ENCODE results near the gene ENO4. TPM values are rescaled to one million over a fixed set of nuclear protein-coding genes. Genes with fewer than 3 reads are reported as not detected.
A peak's percentile ranks its signal among the peaks of the same experiment; 100 is the strongest.

Gene ENO4
- total and polyA plus RNA-seq, 4 donors = 0.41 to 0.51 TPM; not detected in 2

DNA sequence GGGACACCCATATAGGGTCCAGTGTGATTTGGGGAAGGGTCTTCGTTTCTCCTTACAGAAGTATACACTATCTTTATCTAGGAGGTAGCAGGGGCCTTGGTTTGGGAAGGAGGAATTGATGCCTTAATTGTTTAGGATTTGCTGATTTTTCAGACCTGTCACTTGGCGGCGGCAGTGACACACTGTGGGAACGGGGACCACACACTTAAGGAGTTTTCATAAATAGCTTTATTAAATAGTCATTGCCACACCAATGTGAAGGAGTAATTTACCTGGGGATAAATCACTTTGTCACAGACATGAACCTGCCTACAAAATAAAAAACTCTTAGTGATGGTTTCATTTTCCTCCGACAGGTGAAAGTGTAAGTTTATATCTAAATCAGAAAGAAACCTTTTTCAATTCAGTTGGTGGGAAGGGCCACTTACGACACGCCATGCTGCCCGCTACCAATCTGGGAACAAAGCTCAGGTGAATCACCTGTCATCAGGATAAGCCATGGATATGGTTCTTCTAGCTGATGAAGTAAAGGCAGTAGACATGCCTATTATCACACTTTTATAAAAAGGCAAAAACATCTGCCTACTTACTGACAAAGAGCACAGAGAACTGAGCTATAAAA is 12.3 kb upstream of the ENO4 start:
- Histone ChIP-seq H3K4me3 (ENCODE audit: low read length in 2 of 2) (no peak overlapping the region), H3K9me3 (ENCODE audit: control insufficient read depth, low read length) (no peaks in the 10 kb centered on the region), H3K27ac (ENCODE audit: low read depth in 1 of 2, low read length in 2 of 2) (no peak overlapping the region), H3K36me3 (ENCODE audit: control insufficient read depth in 1 of 2, insufficient read depth in 2 of 2, low read length in 1 of 2) (no peaks in the 10 kb centered on the region), H3K4me1 (ENCODE audit: control insufficient read depth in 1 of 2, insufficient read depth in 2 of 2, low read length in 2 of 2) (no peaks in the 10 kb centered on the region), H3K27me3 (ENCODE audit: control insufficient read depth in 1 of 2, insufficient read depth in 2 of 2, low read length in 1 of 2) (no peaks in the 10 kb centered on the region)
- ATAC-seq (ENCODE audit: low FRiP score) = no peak
- WGBS, 2 donors = 72 to 75% methylated on average over 8 of the region's 8 CpGs
- no peak for DNase-seq
- intact Hi-C loops (cut with DNase I) = no loop called here

- 67 to 77% methylated on average over 5 of the region's 5 CpGs for WGBS, 2 donors
Observed at GRCh38 chr10:116838143-116838725, 11.1 kb upstream of the ENO4 start.

GRCh38 chr10:116840389-116841075 is 8.8 kb upstream of the ENO4 start:
- no peak for ATAC-seq (ENCODE audit: low FRiP score)
- H3K4me1 ChIP-seq (ENCODE audit: control insufficient read depth in 1 of 2, insufficient read depth in 2 of 2, low read length in 2 of 2) = no peaks in the 10 kb centered on the region
- 86 to 92% methylated on average over 6 of the region's 6 CpGs for WGBS, 2 donors
- H3K4me3 ChIP-seq (ENCODE audit: low read length in 2 of 2) = no peak overlapping the region
- intact Hi-C loops (cut with DNase I) = no loop called here
- H3K36me3 ChIP-seq (ENCODE audit: control insufficient read depth in 1 of 2, insufficient read depth in 2 of 2, low read length in 1 of 2) = no peaks in the 10 kb centered on the region
- H3K27ac ChIP-seq (ENCODE audit: low read depth in 1 of 2, low read length in 2 of 2) = no peak overlapping the region
- no peak for DNase-seq
- no peaks in the 10 kb centered on the region for H3K27me3 ChIP-seq (ENCODE audit: control insufficient read depth in 1 of 2, insufficient read depth in 2 of 2, low read length in 1 of 2)
- H3K9me3 ChIP-seq (ENCODE audit: control insufficient read depth, low read length) = no peaks in the 10 kb centered on the region

More at GRCh38 chr10:116838143-116838725, 11.1 kb upstream of the ENO4 start:
- intact Hi-C loops (cut with DNase I) = no loop called here
- no peaks in the 10 kb centered on the region for H3K9me3 ChIP-seq (ENCODE audit: control insufficient read depth, low read length)
- H3K27ac ChIP-seq (ENCODE audit: low read depth in 1 of 2, low read length in 2 of 2) = no peak overlapping the region
- no peak for DNase-seq
- no peaks in the 10 kb centered on the region for H3K27me3 ChIP-seq (ENCODE audit: control insufficient read depth in 1 of 2, insufficient read depth in 2 of 2, low read length in 1 of 2)
- ATAC-seq (ENCODE audit: low FRiP score) = no peak
- H3K4me3 ChIP-seq (ENCODE audit: low read length in 2 of 2) = no peak overlapping the region
- no peaks in the 10 kb centered on the region for H3K36me3 ChIP-seq (ENCODE audit: control insufficient read depth in 1 of 2, insufficient read depth in 2 of 2, low read length in 1 of 2)
- no peaks in the 10 kb centered on the region for H3K4me1 ChIP-seq (ENCODE audit: control insufficient read depth in 1 of 2, insufficient read depth in 2 of 2, low read length in 2 of 2)

DNA sequence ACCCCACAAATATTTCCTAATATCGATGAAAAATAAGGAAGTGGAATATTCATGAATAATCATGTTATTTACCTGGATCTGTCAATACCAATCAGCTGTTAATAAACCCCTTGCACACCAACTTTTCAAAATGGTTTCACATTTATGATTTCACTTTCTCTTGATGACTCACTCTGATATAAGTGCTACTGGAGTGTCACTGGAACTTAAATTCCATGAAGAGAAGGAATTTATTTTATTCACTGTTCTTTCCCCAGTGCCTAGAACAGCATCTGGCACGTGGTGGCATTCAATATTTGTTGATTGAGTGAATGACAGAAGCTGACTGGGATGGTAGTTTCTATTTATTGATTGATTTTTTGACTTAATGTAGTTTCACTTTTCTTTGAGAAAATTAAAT is 3.5 kb upstream of the ENO4 start:
- no peaks in the 10 kb centered on the region for H3K27me3 ChIP-seq (ENCODE audit: control insufficient read depth in 1 of 2, insufficient read depth in 2 of 2, low read length in 1 of 2)
- 66 to 68% methylated on average over 2 of the region's 2 CpGs for WGBS, 2 donors
- no peak overlapping the region for H3K27ac ChIP-seq (ENCODE audit: low read depth in 1 of 2, low read length in 2 of 2)
- no peaks in the 10 kb centered on the region for H3K4me1 ChIP-seq (ENCODE audit: control insufficient read depth in 1 of 2, insufficient read depth in 2 of 2, low read length in 2 of 2)
- H3K36me3 ChIP-seq (ENCODE audit: control insufficient read depth in 1 of 2, insufficient read depth in 2 of 2, low read length in 1 of 2) = no peaks in the 10 kb centered on the region
- no peaks in the 10 kb centered on the region for H3K9me3 ChIP-seq (ENCODE audit: control insufficient read depth, low read length)
- intact Hi-C loops (cut with DNase I) = no loop called here
- DNase-seq (no peak), ATAC-seq (ENCODE audit: low FRiP score) (no peak)
- H3K4me3 ChIP-seq (ENCODE audit: low read length in 2 of 2) = no peak overlapping the region

DNA sequence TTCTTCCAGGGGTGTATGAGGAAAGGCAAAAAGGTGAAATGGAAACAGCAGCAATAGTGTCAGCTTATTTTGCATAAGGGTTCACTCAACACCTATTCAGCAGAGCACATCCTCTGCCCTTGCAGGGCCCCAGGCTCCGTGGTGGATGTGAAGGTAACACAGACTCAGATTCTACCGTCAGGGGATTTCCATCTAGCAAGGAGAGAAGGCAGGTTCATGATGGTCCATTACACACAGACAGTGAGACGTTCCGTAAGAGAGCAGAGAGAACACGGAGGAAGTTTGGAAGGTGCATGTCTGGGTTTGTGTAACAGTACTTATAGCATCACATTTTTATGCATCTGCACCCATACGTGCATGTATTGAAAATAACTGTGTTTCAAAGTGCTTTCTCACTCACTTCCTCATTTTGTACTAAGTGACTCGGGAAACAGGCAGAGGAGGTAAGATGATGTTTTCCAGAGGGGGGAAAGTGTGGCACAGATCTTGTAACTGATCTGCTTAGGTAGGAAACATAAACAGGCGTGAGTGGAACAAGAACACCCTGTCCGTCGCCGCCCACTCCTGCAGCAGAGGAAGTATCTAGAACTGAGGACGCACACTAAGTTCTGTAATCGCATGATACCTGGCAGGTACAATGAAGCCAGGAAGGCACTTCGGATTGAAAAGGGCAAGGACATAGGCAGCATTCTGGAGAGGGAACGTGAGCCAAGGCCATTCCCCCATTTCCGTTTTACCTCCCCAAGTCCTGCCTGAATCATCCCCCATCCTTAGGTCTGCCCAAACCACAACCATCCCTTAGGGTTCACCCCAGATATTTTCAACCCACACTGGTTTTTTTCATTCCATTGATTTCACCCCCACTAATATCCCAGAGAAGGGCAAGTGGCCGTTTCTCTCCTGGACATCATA is 1.0 kb upstream of the ENO4 start:
- Histone ChIP-seq H3K36me3 (ENCODE audit: control insufficient read depth in 1 of 2, insufficient read depth in 2 of 2, low read length in 1 of 2) (no peaks in the 10 kb centered on the region), H3K4me3 (ENCODE audit: low read length in 2 of 2) (peak overlapping the region in 1 of 2 donors; percentile 69), H3K27ac (ENCODE audit: low read depth in 1 of 2, low read length in 2 of 2) (no peak overlapping the region), H3K4me1 (ENCODE audit: control insufficient read depth in 1 of 2, insufficient read depth in 2 of 2, low read length in 2 of 2) (no peaks in the 10 kb centered on the region), H3K27me3 (ENCODE audit: control insufficient read depth in 1 of 2, insufficient read depth in 2 of 2, low read length in 1 of 2) (no peaks in the 10 kb centered on the region), H3K9me3 (ENCODE audit: control insufficient read depth, low read length) (no peaks in the 10 kb centered on the region)
- intact Hi-C loops (cut with DNase I) = loop anchor here in 1 of 2 donors (2.0 kb wide), 1 partner anchor 41 kb away; no protein-coding TSS in a partner anchor
- 81 to 83% methylated on average over 17 of the region's 17 CpGs for WGBS, 2 donors
- ATAC-seq (ENCODE audit: low FRiP score) (no peak), DNase-seq (no peak)

DNA sequence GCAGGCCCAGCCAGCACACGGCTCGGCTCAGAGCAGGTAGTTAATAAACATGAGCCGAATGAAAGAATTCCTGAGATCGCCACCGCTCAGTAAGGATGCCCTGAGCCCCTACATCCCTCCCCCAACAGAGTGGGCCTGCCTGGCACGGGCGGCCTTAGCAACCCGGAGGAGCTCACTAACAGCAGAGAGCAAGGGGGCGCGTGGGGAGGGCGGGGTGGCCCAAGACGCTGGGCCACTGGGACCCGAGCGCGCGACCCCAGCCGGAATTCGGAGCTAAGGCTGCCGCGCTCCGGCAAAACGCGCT is 403 bp upstream of the ENO4 start:
- Histone ChIP-seq H3K36me3 (ENCODE audit: control insufficient read depth in 1 of 2, insufficient read depth in 2 of 2, low read length in 1 of 2) (no peaks in the 10 kb centered on the region), H3K27ac (ENCODE audit: low read depth in 1 of 2, low read length in 2 of 2) (no peak overlapping the region), H3K9me3 (ENCODE audit: control insufficient read depth, low read length) (no peaks in the 10 kb centered on the region), H3K4me3 (ENCODE audit: low read length in 2 of 2) (peak overlapping the region; percentile 69), H3K4me1 (ENCODE audit: control insufficient read depth in 1 of 2, insufficient read depth in 2 of 2, low read length in 2 of 2) (no peaks in the 10 kb centered on the region), H3K27me3 (ENCODE audit: control insufficient read depth in 1 of 2, insufficient read depth in 2 of 2, low read length in 1 of 2) (no peaks in the 10 kb centered on the region)
- peak; percentile 45 to 76 for DNase-seq
- intact Hi-C loops (cut with DNase I) = loop anchor here in 1 of 2 donors (2.0 kb wide), 1 partner anchor 40 kb away; no protein-coding TSS in a partner anchor
- no peak for ATAC-seq (ENCODE audit: low FRiP score)
- 2% methylated on average over 23 of the region's 23 CpGs for WGBS, 2 donors

GRCh38 chr10:116850058-116850611 is 836 bp downstream of the ENO4 start:
- no peaks in the 10 kb centered on the region for H3K27me3 ChIP-seq (ENCODE audit: control insufficient read depth in 1 of 2, insufficient read depth in 2 of 2, low read length in 1 of 2)
- H3K4me1 ChIP-seq (ENCODE audit: control insufficient read depth in 1 of 2, insufficient read depth in 2 of 2, low read length in 2 of 2) = no peaks in the 10 kb centered on the region
- DNase-seq (no peak), ATAC-seq (ENCODE audit: low FRiP score) (peak; percentile 17)
- 28 to 30% methylated on average over 10 of the region's 10 CpGs for WGBS, 2 donors
- no peaks in the 10 kb centered on the region for H3K9me3 ChIP-seq (ENCODE audit: control insufficient read depth, low read length)
- no peak overlapping the region for H3K27ac ChIP-seq (ENCODE audit: low read depth in 1 of 2, low read length in 2 of 2)
- H3K4me3 ChIP-seq (ENCODE audit: low read length in 2 of 2) = peak overlapping the region in 1 of 2 donors; percentile 69
- no peaks in the 10 kb centered on the region for H3K36me3 ChIP-seq (ENCODE audit: control insufficient read depth in 1 of 2, insufficient read depth in 2 of 2, low read length in 1 of 2)
- intact Hi-C loops (cut with DNase I) = no loop called here

DNA sequence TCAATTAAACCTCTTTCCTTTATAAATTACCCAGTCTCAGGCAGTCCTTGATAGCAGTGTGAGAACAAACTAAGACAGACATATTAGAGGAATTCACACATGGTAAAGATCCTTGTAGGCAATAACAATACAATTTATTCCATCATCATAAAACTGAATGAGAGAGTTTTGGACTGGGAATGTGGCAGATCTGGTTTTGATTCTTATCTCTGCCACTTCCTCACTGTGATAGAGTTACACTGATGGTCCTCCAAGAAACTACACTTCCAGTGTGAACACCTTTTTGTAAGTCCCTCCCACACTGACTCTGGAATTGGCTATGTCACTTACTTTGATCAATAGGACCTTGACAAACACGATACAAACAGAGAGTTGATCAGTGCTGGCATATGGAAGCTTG is 2.9 kb downstream of the ENO4 start:
- no peak overlapping the region for H3K4me3 ChIP-seq (ENCODE audit: low read length in 2 of 2)
- 86 to 87% methylated on average over 1 of the region's 1 CpG for WGBS, 2 donors
- H3K9me3 ChIP-seq (ENCODE audit: control insufficient read depth, low read length) = no peaks in the 10 kb centered on the region
- DNase-seq = no peak
- H3K27me3 ChIP-seq (ENCODE audit: control insufficient read depth in 1 of 2, insufficient read depth in 2 of 2, low read length in 1 of 2) = no peaks in the 10 kb centered on the region
- intact Hi-C loops (cut with DNase I) = no loop called here
- no peak overlapping the region for H3K27ac ChIP-seq (ENCODE audit: low read depth in 1 of 2, low read length in 2 of 2)
- no peak for ATAC-seq (ENCODE audit: low FRiP score)
- H3K4me1 ChIP-seq (ENCODE audit: control insufficient read depth in 1 of 2, insufficient read depth in 2 of 2, low read length in 2 of 2) = no peaks in the 10 kb centered on the region
- no peaks in the 10 kb centered on the region for H3K36me3 ChIP-seq (ENCODE audit: control insufficient read depth in 1 of 2, insufficient read depth in 2 of 2, low read length in 1 of 2)

All from aorta (tissue), 5 donors.